Left ventricle myocardium inferior (tissue), 1 donor: ENCODE data around the gene PIEZO1. TPM values are rescaled to one million over a fixed set of nuclear protein-coding genes. Genes with fewer than 3 reads are reported as not detected.

ENCODE experiments used
- DNase-seq: peaks from one replicate; pipeline ENCODE4 v3.0.0-alpha.2; 2020
- H3K27ac ChIP-seq: fragments of 200-600 bp; replicated peaks from 2 replicates; pipeline ENCODE4 v1.8.0; 2021
- H3K27me3 ChIP-seq: fragments of 200-600 bp; 2 replicates; pipeline ENCODE4 v1.8.0; 2021; ENCODE audit warnings: low read depth
- H3K36me3 ChIP-seq: fragments of 200-600 bp; 2 replicates; pipeline ENCODE4 v1.8.0; 2021
- H3K4me1 ChIP-seq: fragments of 200-600 bp; 2 replicates; pipeline ENCODE4 v1.8.0; 2021
- H3K4me3 ChIP-seq: fragments of 200-600 bp; 2 replicates; pipeline ENCODE4 v1.8.0; 2021; ENCODE audit warnings: mild to moderate bottlenecking, moderate library complexity
- H3K9me3 ChIP-seq: fragments of 200-600 bp; replicated peaks from 2 replicates; pipeline ENCODE4 v1.8.0; 2021
- intact Hi-C: fragments of 100-400 bp; cut with micrococcal nuclease; formaldehyde crosslinking; loops from one replicate; pipeline ENCODE4 v1.11.0; 2022
- total RNA-seq: library from RNA; stranded (reverse); fragmentation: NEBNext Ultra II Directional; extraction: Animal tissue kit (Norgen Biotek cat#: 25700); gene quantifications from one replicate; pipeline ENCODE4 v1.2.1, GENCODE V29; 2021
- TF ChIP-seq, protein P1 (sequence below): fragments of 200-600 bp; IDR thresholded peaks from 2 replicates; pipeline ENCODE4 v1.8.0; 2021; ENCODE audit warnings: antibody characterized with exemption, mild to moderate bottlenecking, borderline replicate concordance
- donor health status: DM: no; HTN: yes; CAD: no; lungs with severe emphysema.

The PIEZO1 gene
- total RNA-seq, 1 donor from 2014 or later: 17.1 TPM

GRCh38 chr16:88677721-88678120, 107.3 kb downstream of the PIEZO1 start:
- H3K4me1 ChIP-seq: peaks cover 37% of the 10 kb centered on the region
- TF ChIP-seq, protein P1, sequence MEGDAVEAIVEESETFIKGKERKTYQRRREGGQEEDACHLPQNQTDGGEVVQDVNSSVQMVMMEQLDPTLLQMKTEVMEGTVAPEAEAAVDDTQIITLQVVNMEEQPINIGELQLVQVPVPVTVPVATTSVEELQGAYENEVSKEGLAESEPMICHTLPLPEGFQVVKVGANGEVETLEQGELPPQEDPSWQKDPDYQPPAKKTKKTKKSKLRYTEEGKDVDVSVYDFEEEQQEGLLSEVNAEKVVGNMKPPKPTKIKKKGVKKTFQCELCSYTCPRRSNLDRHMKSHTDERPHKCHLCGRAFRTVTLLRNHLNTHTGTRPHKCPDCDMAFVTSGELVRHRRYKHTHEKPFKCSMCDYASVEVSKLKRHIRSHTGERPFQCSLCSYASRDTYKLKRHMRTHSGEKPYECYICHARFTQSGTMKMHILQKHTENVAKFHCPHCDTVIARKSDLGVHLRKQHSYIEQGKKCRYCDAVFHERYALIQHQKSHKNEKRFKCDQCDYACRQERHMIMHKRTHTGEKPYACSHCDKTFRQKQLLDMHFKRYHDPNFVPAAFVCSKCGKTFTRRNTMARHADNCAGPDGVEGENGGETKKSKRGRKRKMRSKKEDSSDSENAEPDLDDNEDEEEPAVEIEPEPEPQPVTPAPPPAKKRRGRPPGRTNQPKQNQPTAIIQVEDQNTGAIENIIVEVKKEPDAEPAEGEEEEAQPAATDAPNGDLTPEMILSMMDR: no peak
- no peaks in the 10 kb centered on the region for H3K36me3 ChIP-seq
- H3K27me3 ChIP-seq: peaks cover 37% of the 10 kb centered on the region
- H3K9me3 ChIP-seq: no peaks in the 10 kb centered on the region
- intact Hi-C loops: no loop called here
- no peak overlapping the region for H3K4me3 ChIP-seq
- H3K27ac ChIP-seq: no peak overlapping the region
- DNase-seq: no peak

DNA sequence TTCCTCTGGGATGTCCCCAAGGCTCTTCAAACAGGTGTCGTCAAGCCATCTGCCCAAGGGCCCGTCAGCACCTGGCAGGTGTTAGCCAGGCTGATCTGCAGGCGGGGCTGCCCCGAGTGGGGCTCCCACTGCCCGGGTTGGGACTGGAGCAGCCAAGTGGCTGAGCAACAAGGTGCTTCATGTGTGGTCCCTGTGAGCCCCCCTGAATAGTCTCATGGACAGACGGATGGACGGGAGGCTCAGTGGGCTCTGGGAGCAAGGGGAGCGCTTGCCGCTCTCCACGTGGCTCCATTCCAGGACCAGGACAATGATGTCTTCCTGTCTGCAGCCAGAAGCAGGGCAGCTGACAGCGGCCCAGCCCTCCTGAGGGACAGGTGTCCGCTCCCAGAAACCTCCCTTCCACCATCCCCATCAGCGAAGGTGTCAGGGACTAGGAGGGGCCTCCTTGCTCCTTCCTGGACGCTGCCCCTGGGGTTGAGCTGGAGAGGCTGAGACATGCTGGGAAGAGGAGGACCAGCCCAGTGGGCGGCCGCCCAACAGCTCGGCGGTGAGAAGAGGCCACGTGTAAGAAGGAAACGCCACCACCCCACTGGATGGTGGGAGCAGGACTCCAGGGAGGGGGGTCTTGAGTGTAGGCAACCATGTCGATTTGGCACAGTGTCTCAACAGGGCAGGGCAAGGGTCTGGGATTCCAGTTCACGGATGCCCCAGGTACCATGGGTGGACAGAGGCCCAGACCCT, 108.3 kb downstream of the PIEZO1 start:
- peaks cover 48% of the 10 kb centered on the region for H3K4me1 ChIP-seq
- peaks cover 28% of the 10 kb centered on the region for H3K27me3 ChIP-seq
- TF ChIP-seq, protein P1: no peak
- no peak overlapping the region for H3K4me3 ChIP-seq
- no peak overlapping the region for H3K27ac ChIP-seq
- DNase-seq: no peak
- H3K36me3 ChIP-seq: no peaks in the 10 kb centered on the region
- intact Hi-C loops: no loop called here
- H3K9me3 ChIP-seq: no peaks in the 10 kb centered on the region

- Histone ChIP-seq H3K4me1 (peaks cover 52% of the 10 kb centered on the region), H3K27ac (peak overlapping the region; percentile 87), H3K4me3 (peak overlapping the region; percentile 9), H3K9me3 (no peaks in the 10 kb centered on the region), H3K27me3 (peaks cover 9% of the 10 kb centered on the region), H3K36me3 (no peaks in the 10 kb centered on the region)
- peak; percentile 61 for DNase-seq
- TF ChIP-seq, protein P1: no peak
- intact Hi-C loops: no loop called here
These were observed 111.2 kb downstream of the PIEZO1 start for GRCh38 chr16:88673716-88674379.

DNA sequence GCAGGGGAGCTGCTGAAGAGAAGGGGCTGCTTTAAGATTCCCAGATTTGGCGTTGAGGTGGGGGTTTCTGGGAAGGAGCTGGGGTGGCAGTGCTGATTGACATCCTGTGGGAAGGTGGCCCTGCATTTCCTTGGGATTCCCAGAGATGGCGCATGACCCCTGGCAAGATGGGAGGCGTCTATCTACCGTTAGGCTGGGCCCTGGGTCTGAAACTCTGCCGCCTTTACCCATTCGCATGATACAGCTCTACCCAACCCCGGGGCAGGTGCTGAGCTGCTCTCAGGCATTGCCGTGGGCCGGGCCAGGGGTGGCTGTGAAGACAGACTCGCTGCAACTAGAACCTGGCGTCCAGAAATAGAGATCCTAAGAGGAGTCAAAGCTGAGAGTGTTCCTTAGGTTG, 112.2 kb downstream of the PIEZO1 start:
- H3K4me1 ChIP-seq: peaks cover 47% of the 10 kb centered on the region
- H3K4me3 ChIP-seq: no peak overlapping the region
- H3K9me3 ChIP-seq: no peaks in the 10 kb centered on the region
- H3K27ac ChIP-seq: peak overlapping the region; percentile 87
- no peaks in the 10 kb centered on the region for H3K36me3 ChIP-seq
- no peaks in the 10 kb centered on the region for H3K27me3 ChIP-seq
- intact Hi-C loops: no loop called here
- TF ChIP-seq, protein P1: peak; percentile 27
- DNase-seq: no peak

DNA sequence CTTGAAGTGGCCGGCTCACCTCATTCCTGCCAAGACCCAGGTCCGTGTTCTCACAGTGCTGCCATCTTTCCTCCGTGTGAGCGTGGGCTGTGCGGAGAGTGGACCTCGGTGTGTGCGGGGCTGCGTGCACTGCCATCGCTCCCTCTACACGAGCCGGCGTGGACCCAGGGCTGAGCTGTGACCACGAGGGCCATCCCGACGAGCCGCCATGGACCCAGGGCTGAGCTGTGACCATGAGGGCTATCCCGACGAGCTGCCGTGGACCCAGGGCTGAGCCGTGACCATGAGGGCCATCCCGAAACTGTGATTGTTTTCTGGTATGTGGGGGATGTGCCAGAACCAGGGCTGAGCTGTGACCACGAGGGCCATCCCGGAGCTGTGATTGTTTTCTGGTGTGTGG, 113.2 kb downstream of the PIEZO1 start:
- Histone ChIP-seq H3K4me1 (peaks cover 50% of the 10 kb centered on the region), H3K27me3 (no peaks in the 10 kb centered on the region), H3K4me3 (no peak overlapping the region), H3K9me3 (no peaks in the 10 kb centered on the region), H3K36me3 (no peaks in the 10 kb centered on the region), H3K27ac (peak overlapping the region; percentile 87)
- no peak for DNase-seq
- intact Hi-C loops: no loop called here
- TF ChIP-seq, protein P1: no peak
